Fibroblast of skin of abdomen (primary cell): ENCODE results near the gene CBR1.
"Not testable (repeated sequence)": the region's sequence is repeated elsewhere in the genome, so short reads cannot be mapped to it uniquely, and the experiment has no call there.

Source experiments
- DNase-seq: peaks from one replicate; pipeline ENCODE4 v3.0.0-alpha.2; 2013

CBR1 gene

DNA sequence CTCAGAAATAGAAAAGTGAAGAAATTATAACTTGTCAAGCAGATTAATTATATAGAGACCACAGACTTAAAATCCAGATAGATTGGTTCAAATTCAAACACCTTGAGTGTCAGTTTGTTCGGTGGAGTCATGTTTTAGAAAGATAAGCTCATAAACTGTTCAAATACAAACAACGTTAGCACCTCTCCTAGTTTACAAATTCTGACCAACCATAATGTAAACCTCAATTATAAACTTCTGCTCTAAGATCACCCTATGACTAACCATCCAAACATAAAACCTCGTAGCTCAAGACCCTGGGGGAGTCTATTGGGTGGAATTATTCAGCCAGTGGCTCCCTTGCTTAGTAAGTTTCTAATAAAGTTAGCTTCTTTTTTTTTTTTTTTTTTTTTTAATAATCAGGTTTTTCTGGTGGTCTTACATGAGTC lies 12.4 kb downstream of the CBR1 start:
- no peak for DNase-seq

DNA sequence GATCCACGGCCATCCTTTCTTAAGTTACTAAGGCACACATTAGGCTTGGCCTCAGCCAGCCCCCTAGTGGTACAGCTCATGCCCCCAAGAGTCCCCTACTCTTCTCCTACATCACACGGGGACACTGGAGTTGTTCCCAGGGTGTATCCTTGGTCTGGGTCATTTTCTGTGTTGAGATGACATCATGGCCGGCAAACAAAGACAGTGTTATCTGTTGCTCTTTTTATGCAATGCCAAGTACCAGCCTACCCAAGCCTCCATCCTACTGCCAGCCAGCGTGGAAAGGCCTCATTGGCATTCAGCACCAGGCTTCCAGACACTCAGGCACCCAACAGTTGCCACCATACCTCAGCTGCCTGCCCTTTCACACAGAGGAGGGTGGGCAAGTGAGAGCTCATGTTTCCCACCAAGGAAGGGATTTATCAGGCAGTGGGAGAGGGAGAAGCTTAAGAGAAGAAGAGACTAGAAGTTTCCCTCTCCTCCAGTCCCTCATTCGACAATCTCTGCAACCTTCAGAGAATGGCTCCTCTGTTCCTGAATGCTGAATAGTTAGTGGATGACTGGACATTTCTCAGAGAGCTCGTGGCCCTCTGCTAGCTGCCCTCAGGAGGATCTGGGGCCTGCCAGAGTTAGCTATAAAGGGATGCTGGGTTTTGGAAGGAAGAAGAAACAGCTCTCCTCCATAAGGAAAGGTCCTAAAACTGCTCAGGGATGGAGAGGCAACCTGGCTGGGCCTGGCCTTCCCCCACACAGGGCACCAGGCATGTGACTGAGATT lies 17.7 kb downstream of the CBR1 start:
- DNase-seq = no peak

DNA sequence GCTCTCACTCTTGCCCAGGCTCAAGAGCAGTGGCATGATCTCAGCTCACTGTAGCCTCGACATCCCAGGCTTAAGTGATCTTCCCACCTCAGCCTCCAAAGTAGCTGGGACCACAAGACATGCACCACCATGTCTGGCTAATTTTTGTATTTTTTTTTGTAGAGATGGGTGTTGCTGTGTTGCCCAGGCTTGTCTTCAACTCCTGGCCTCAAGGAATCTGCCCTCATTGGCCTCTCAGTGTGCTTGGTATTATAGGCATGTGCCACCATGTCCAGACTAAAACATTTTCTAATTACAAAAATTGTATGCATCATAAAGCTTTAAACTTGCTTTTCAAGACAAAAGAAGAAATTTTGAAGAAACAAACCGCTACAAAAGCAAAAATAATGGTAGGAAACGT lies 20.1 kb downstream of the CBR1 start:
- DNase-seq = no peak

DNA sequence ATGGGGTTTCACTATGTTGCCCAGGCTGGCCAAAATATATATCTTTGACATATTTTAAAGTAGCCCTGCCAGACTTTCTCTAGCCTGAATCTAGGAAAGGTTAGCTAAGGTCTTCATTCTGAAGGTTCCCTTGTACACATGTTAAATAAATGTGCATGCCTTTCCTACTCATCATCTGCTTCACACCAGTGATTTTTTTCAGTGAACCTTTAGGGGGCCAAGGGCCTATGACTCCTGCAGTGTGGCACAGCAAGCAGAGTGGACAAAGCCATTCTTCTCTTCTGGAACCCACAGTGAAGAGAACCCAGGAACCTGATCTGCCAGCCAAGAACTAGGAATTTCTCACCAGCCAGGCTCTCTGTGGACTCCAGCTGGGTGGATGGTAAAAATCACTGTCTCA lies 22.9 kb downstream of the CBR1 start:
- DNase-seq = no peak

DNA sequence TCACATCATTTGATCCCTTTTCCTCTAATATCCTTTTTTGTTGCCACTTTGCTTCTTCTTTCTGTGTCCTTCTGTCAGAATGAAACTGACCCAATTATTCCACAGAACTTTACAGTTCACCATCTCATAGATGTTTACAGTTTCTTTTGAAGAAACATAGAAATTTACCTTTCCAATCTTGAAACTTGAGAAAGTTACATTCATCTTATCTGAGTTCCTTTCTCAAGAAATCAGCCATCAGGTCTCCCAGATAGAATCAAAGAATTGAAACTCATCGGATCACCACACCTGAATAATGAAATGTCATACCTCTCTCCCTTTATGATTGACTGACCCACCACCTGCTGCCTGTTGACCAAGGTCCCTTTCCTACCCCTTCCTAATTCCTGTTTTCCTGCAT lies 23.7 kb downstream of the CBR1 start:
- DNase-seq = no peak

DNA sequence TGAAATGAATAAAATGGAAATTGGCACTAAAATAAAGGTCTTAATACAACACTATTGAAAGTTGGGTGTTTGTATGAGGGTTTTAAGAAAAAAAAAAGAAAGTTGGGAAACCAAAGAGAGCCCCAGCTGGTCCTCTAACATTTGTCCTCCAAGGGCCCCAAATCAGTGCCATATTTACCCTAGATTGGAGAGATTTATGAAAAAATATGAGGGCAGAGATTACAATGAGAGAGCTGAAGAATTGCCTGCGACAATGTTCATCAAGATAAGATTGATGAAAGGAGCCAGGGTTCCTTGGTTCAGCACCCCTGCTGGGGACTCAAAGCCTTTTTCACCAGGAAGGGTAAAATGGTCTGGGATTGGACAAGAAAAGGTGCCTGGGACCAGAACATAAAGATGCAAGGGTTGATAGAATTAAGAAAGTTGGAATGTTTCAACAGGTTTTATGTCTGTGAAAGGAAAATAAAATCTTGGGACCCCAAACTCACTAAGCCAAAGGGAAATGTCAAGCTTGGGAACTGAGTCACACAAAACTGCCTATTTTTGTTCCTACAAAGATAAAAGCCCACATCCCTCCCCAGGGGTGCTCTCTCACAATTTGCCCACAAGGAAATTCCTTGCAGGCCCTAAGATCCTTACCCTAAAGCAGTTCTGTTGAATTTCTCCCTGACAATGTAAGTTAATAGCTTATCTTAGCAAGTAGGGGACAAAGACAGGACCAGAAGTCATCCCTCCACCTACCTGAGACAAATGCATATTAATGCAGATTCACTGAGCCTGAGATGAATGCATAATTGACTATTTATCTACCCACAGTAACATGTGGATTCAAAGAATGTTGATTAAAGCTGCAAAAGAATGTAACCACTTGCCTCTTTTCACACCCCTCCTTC lies 26.8 kb downstream of the CBR1 start:
- DNase-seq = no peak

DNA sequence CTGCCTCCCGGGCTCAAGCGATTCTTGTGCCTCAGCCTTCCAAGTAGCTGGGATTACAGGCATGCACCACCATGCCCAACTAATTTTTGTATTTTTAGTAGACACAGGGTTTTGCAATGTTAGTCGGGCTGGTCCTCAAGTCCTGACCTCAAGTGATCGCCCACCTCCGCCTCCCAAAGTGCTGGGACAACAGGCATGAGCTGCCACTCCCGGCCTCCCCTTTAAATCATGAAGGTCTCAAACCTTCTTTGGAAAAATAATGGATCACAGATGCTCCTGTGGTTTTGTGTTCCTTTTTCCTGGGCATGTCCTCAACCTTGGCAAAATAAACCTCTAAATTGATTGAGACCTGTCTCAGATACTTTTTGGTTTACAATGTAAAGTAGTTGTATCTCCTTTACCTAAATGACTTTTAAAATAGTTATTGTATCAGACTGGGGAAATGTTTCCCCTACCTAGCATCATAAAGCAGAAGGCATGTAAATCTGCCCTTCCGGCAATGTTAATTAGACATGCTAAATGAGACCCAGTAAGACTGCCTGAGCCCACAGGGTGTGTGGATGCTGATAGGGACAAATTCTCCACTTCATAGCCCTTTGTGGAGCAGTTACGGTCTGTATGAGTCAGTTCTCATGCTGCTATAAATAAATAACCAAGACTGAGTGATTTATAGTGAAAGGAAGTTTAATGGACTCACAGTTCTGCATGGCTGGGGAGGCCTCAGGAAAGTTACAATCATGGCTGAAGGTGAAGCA lies 27.8 kb downstream of the CBR1 start:
- no peak for DNase-seq

DNA sequence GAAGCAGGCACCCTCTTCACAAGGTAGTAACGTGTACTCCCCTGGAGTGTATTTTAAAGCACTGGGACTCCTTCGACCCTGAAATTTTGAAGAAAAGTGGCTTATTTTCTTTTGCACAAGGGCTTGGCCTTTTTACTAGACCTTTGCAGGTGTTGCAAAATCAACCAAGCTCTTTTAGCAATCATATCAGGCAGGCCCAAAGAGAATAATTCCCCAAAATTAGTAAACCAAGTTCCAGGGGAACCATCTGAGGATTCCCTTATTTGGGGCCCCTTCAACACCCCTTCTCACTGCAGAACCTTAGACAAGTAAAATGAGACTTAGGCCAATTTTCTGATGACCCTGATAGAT lies 28.3 kb downstream of the CBR1 start:
- no peak for DNase-seq

DNA sequence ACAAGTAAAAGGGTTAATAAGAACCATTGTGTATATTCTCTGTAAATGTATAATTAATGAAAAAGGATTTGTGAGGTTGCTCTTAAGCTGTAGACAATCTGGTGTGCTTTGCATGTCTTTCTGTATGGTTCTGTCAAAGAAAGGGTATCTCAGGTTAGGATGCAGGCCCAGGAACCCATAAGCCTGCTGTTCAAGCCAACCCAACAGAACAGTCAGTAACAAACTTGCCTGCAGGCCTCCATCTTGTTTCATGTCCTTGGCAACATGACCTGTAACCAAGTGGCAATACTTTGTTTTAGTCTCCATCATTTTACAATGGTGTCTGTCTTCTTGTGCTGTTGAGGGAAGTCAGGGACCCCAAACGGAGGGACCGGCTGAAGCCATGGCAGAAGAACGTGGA lies 29.2 kb downstream of the CBR1 start:
- no peak for DNase-seq

DNA sequence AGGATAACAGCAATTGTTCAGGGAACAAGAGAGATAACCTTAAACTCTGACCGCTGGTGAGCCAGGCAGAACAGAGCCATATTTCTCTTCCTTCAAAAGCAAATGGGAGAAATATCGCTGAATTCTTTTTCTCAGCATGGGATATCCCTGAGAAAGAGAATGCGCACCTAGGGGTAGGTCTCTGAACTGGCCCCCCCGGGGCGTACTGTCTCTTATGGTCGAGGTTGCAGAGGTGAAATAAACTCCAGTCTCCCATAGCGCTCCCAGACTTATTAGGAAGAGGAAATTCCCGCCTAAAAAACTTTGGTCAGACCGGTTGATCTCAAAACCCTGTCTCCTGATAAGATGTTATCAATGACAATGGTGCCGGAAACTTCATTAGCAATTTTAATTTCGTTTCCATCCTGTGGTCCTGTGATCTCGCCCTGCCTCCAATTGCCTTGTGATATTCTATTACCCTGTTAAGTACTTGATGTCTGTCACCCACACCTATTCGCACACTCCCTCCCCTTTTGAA lies 29.9 kb downstream of the CBR1 start:
- not testable (repeated sequence) for DNase-seq

DNA sequence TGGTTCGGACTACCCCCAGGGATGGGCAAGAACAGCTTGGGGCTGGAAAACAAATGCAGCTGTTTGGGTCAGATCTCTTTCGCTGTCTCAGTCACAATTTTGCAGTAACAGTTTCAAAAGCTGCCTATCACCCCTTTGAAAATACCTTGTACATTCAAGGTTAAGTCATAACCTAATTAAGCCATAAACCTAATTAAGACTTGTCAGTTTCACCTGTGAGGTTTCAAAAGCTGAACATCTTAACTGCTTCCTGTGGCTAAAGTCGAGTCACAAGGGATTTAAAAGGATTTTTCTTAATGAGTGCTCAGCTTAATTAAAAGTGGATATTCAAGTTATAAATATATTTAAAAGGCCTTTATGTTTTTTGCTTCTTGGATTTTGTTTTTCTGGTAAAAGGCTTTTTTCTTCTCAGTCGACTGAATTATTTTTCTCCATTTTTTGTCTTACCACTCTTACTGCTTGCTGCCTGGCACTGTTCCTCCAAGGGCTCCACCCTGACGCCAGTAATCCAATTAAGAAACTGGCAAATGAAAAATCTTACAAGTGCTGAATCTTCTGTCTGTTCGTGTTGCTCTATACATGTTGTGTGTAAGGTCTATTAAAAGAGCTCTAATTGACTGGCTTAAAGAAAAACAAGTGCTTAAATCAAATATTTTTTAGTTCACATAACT lies 31.3 kb downstream of the CBR1 start:
- no peak for DNase-seq

DNA sequence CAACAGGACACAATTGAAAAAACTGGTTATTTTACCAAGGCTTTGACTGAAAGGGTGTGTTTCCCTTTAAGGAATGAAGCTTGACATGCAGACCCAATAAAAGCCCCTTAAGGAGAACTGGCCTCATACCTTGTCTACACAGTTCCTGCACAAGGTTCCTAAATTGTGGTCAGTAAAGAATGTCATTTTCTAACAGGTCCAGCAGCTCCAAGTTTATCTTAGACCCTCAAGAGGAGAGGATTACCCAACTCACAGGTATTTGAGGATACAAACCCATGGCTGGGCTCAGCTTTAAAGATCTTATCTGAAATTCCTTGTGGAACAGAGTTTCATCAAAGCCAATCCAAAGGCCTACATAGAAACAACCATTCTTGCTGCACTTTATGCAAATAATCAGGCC lies 33.6 kb downstream of the CBR1 start:
- no peak for DNase-seq

DNA sequence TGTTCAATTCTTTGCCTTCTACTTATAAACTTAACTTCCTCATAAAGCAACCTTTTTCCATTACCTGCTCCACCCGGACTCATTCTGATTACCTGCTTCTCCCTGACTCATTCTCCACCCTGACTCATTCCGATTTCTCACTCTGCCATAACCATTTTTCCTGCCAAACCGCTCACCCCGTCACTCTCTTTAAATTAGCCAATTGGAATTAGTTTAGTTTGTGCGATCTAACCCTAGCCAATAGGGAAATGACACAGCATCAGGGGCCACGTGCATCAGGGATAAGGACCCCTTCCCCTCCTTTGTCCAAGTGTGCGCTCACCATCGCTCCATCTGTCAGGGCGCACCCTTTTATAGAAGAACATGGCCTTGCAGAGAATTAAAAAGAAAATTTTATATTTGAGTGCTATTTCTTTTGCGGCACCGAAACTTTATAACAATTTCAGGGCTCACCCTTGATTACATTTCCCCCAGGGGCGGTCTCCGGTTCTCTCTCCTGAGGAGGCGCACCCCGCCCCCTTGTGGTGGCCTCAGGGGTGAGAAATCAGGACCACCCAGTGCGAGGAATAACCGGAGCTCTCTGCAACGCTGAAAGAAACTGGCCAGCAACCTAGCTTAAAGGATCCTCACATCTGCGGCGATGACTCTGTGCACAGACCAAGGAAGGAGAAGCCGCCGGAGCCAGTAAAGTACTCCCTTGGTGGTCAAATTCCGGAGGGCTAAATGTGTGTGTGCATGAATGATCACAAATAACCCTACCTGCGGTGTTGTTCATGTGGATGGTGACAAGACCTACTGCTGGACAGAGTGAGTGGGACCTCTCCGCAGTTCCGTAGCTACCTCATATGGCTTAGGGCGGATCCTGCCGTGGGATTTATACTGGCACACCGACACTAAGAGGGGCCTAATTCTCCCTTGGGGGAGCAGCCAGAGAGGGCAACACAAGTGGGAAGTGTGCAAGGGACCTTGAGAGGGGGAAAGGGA lies 34.8 kb downstream of the CBR1 start:
- DNase-seq = peak; percentile 58

DNA sequence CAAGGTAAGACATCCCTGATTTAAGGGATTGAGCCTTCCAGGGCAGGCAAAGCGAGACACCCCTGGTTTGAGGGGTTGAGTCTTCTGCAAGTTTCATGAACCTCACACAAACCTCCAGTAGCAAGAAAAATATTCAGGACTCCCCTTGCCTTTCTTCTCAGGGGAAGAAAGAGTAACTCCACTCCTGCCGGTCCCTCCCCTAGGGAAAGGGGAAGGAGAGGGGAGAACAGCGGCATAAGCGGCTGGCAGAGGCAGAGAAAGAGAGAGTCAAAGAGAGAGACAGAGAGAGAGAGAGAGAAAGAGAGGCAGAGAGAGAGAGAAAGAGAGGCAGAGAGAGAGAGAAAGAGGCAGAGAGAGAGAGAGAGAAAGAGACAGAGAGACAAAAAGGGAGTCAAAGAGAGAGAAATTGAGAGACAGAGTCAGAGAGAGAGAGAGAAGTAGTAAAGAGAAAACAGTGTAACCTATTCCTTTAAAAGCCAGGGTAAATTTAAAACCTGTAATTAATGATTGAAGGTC lies 35.6 kb downstream of the CBR1 start:
- no peak for DNase-seq

DNA sequence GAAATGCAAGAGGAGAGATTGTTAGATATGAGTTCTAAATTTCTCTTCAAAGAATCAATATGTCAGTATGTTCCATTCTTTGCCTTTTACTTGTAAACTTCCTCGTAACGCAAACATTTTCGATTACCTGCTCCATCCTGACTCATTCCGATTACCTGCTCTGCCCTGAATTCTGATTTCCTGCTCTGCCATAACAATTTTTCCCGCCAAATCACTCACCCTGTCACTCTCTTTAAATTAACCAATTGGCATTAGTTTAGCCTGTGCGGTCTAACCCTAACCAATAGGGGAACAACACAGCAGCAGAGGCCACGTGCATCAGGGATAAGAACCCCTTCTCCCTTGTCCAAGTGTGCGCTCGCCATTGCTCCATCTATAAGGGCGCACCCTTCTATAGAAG lies 40.0 kb downstream of the CBR1 start:
- DNase-seq = no peak

DNA sequence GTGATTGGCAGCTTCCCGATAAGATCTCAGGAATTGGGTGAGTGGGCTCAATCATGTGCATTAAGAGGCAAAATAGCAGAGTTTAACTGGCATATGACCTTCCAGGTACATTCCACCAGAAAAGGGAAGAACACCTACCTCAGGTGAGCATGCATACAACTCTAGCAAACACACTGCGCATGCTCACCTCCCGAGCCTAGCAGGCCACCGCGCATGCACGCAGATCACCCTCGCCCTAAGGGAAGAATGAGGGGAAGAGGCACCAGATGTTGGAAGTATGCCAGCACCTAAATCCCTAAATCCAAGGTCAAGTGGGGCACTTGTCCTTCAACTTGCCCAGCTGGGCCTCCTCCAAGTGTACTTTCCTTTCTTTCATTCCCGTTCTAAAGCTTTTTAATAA lies 41.4 kb downstream of the CBR1 start:
- DNase-seq = no peak

DNA sequence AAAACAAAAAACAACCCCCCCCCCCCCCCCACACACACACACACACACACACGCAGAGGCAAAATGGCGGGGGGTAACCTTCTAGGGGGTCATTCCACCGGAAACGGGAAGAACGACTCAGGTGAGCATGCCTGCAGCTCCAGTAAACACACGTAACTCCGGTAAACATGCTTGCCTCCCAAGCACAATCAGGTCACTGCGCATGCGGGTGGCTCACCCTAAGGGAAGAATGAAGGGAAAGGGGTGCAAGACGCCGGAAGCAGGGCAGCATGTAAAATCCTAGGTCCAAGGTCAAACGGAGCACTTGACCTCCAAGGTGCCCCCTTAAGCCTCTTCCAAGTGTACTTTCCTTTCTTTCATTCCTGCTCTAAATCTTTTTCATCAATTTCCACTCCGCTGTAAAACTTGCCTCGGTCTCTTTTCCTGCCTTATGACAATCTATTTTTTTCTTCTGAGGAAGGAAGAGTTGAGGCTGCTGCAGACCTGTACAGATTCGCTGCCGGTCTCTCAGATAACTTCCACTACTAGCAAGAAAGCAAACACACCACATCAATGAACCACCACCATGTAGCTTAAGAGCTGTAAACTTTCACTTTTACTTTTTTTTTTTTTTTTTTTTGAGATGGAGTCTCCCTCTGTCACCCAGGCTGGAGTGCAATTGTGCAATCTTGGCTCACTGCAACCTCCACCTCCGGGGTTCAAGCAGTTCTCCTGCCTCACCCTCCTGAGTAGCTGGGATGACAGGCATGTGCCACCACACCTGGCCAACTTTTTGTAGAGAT lies 44.0 kb downstream of the CBR1 start:
- no peak for DNase-seq

DNA sequence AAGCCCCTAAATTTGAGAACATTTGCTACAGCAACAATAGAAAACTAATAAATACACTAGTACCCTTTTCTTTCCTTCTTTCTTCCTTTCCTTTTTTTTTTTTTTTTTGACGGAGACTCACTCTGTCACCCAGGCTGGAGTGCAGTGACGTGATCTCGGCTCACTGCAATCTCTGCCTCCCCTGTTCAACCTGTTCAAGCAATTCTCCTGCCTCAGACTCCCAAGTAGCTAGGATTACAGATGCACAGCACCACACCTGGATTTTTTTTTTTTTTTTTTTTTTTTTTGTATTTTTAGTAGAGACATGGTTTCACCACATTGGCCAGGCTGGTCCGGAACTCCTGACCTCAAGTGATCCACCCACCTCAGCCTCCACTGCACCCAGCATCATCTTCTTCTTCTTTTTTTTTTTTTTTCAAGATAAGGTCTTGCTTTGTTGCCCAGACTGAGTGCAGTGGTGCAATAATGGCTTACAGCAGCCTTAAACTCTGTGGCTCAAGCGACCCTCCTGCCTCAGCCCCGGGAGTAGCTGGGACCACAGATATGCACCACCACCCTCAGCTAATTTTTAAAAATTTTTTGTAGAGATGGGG lies 45.4 kb downstream of the CBR1 start:
- DNase-seq = no peak

DNA sequence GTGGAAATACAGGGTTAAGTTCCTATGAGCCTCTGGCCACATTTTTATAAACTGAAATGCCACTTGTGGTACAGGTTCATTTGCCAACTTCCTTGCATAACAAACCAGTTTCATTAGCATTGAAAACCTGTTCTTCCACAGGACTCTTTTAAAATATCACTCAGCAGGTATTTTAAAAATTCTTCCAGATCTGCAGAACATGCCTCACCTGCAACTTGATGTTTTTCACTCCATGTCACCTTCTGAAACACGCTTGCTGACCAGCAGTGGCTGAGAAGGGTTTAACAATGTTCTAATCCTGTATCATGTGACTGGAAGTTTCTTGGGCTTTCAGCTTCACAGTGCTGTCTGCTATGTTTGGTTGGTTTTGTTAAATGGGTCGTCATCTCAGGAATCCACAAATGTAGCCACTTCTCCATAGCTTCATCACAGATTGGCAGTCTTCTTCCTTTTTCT lies 47.5 kb downstream of the CBR1 start:
- DNase-seq = no peak
